Fibroblast of villous mesenchyme (primary cell): ENCODE results near the gene ZMYND10. TPM values are rescaled to one million over a fixed set of nuclear protein-coding genes. Genes with fewer than 3 reads are reported as not detected.

Source experiments
- DNase-seq: peaks from one replicate; pipeline ENCODE4 v3.0.0-alpha.2; 2010; ENCODE audit warnings: low read depth
- H3K4me3 ChIP-seq: 2 replicates; pipeline ENCODE4 v1.5.1; 2011; ENCODE audit warnings: low read depth, mild to moderate bottlenecking, low read length
- total RNA-seq: library from RNA; depleted of rRNA; stranded (reverse); fragments of >200 nt; gene quantifications from 2 replicates; pipeline ENCODE4 v1.2.3, GENCODE V29; 2012
- TF ChIP-seq, protein P1 (sequence below): IDR thresholded peaks from 2 replicates; pipeline ENCODE4 v1.5.1; 2012; ENCODE audit warnings: low read depth, mild to moderate bottlenecking, low read length; ENCODE audit not compliant: insufficient read depth

The ZMYND10 gene
- total RNA-seq, 1 donor: 1.3 TPM

- TF ChIP-seq, protein P1, sequence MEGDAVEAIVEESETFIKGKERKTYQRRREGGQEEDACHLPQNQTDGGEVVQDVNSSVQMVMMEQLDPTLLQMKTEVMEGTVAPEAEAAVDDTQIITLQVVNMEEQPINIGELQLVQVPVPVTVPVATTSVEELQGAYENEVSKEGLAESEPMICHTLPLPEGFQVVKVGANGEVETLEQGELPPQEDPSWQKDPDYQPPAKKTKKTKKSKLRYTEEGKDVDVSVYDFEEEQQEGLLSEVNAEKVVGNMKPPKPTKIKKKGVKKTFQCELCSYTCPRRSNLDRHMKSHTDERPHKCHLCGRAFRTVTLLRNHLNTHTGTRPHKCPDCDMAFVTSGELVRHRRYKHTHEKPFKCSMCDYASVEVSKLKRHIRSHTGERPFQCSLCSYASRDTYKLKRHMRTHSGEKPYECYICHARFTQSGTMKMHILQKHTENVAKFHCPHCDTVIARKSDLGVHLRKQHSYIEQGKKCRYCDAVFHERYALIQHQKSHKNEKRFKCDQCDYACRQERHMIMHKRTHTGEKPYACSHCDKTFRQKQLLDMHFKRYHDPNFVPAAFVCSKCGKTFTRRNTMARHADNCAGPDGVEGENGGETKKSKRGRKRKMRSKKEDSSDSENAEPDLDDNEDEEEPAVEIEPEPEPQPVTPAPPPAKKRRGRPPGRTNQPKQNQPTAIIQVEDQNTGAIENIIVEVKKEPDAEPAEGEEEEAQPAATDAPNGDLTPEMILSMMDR: no peak
Observed at GRCh38 chr3:50334339-50335075, 11.0 kb downstream of the ZMYND10 start.

DNA sequence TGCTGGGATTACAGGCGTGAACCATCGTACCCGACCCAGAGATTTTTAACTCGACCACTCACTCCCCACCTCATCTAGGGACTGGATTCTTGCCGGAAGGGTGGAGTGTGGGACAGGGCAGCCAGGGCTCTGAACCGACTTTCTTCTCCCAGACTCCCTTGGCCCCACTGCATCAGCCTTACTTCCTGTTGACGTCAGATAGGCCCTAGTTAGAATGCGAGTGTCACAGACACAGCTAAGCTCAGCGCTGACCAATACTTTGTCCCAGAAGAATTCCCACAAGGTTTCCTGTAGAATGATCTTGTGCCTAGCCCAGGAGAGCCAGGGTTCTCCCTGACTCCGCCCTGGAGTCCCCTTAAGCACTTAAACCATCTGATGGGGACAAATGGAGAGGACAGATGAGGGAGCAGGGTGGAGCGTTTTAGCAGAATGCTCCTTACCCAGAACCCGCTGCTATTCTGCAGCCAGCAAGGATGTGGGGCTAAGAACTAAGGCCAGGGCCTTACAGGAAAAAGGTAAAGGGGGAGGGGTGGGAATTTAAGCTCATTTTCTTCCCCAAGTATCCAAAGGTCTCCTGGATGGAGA, 11.7 kb downstream of the ZMYND10 start:
- peak overlapping the region; percentile 10 for H3K4me3 ChIP-seq
- DNase-seq: peak; percentile 94
- TF ChIP-seq, protein P1: no peak

More at GRCh38 chr3:50334339-50335075, 11.0 kb downstream of the ZMYND10 start:
- DNase-seq: peak; percentile 53
- peak overlapping the region; percentile 10 for H3K4me3 ChIP-seq

DNA sequence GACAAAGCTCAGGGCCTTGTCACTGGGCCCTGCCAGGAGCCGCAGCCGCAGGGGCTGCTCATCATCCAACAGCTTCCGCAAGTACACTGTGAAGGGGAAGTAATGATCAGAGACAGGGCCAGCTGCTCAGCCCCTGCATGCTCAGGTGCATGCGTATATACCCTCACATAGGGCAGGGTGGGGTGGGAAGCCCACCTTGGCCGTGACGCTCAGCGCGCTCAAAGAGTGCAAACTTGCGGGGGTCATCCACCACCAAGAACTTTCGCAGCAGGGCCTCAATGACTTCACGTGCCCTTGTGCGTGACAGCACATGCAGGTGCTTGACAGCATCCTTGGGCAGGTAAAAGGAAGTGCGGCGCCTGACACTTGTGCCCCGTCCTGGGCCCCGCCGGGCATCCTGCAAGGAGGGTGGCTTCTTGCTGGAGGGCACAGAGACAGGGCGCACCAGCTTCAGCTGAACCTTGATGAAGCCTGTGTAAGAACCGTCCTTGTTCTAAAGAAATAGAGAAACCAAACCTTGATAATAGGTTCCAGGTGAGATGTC, 14.1 kb downstream of the ZMYND10 start:
- no peak overlapping the region for H3K4me3 ChIP-seq
- no peak for DNase-seq
- TF ChIP-seq, protein P1: no peak

DNA sequence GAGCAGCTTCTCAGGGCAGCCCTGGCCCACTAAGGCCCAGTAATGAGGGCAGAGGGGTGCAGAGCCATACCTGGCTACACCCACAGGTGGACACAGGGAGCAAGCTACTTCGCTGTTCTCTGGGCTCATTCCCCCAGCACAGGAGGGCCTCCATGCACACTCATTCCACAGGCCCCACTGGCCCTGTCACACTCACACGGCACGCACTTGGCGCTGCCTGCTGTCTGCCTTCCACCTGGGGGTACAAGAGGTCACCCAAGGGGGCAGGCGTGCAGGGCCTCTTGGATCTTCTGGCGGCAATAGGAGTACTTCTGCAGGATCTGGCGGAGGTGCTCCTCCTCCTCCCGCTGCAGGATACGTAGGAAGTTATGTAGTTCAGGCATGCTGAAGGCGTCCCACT, 15.2 kb downstream of the ZMYND10 start:
- H3K4me3 ChIP-seq: no peak overlapping the region
- DNase-seq: no peak
- TF ChIP-seq, protein P1: no peak

- TF ChIP-seq, protein P1: no peak
- H3K4me3 ChIP-seq: peak within 1 kb of the TSS; percentile 87
- peak; percentile 97 for DNase-seq
Observed at GRCh38 chr3:50327943-50328691, 17.4 kb downstream of the ZMYND10 start, which contains the start of gene TUSC2. Gene TUSC2 (minus strand): TSS chr3:50328223. CDS start chr3:50328099, 124 bp downstream.

DNA sequence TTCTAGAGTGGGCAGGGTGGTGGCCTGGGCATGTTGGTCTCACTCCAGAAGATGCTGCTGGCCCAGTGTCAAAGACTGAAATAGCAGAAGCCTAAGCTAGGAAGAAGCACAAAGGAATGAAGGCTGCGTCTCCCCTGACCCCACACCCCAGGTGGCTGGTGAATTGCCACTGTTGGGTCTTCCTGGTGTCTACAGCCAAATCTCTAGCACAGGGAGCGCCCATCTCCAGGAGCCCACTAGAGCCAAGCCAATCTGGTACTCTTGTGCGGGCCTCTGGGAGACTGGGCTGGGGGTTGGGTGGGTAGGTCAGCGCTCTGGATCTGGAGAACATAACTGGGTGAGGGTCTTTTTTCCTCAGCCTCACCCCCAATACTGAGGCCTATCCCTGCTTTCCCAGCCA, 18.4 kb downstream of the ZMYND10 start:
- TF ChIP-seq, protein P1: no peak
- peak overlapping the region; percentile 87 for H3K4me3 ChIP-seq
- no peak for DNase-seq
